OCI-LY7 (cell line): ENCODE measurements around the gene PET100. TPM values are rescaled to one million over a fixed set of nuclear protein-coding genes. Genes with fewer than 3 reads are reported as not detected.

ENCODE experiments used
- BruUV-seq: library from RNA; stranded (reverse); fragments of 400-500 nt; replicated peaks from 2 replicates; lab custom pipeline; 2021; lab: Mats Ljungman, UMichigan
- CTCF ChIA-PET: fragments of 300-600 bp; sonication (Branson Sonifier 250); formaldehyde crosslinking; loops from one replicate; lab custom pipeline; 2022; ENCODE audit warnings: antibody characterized with exemption; ENCODE audit not compliant: unreplicated experiment; lab: Charles Lee
- POLR2A ChIA-PET: fragments of 300-600 bp; sonication (Branson Sonifier 250); formaldehyde crosslinking; loops from one replicate; lab custom pipeline; 2022; ENCODE audit warnings: antibody characterized with exemption; lab: Charles Lee
- DNase-seq: peaks from one replicate; pipeline ENCODE4 v3.0.0-alpha.2; 2015; ENCODE audit warnings: low spot score
- H2AFZ ChIP-seq: fragments of 200-600 bp; sonication (generic), shearing (Covaris generic); 2 replicates; pipeline ENCODE4 v1.6.1; 2014; ENCODE audit warnings: mild to moderate bottlenecking, antibody characterized with exemption, low read length, moderate library complexity
- H3K27ac ChIP-seq: fragments of 200-600 bp; sonication (generic); 2 replicates; pipeline ENCODE4 v1.5.1; 2014; ENCODE audit warnings: mixed run types, low read depth, mild to moderate bottlenecking, moderate library complexity, low read length, inconsistent platforms; ENCODE audit not compliant: poor library complexity, severe bottlenecking
- H3K36me3 ChIP-seq: fragments of 200-600 bp; sonication (generic); 2 replicates; pipeline ENCODE4 v1.6.1; 2014; ENCODE audit warnings: mild to moderate bottlenecking, antibody characterized with exemption, low read length, moderate library complexity, mixed read lengths; ENCODE audit not compliant: insufficient read depth
- H3K4me1 ChIP-seq: fragments of 200-600 bp; sonication (generic); 2 replicates; pipeline ENCODE4 v1.5.1; 2014; ENCODE audit warnings: mild to moderate bottlenecking, low read length; ENCODE audit not compliant: insufficient read depth, poor library complexity, severe bottlenecking
- H3K4me2 ChIP-seq: fragments of 200-600 bp; sonication (generic); 2 replicates; pipeline ENCODE4 v1.6.1; 2014; ENCODE audit warnings: mild to moderate bottlenecking, low read length
- H3K4me3 ChIP-seq: fragments of 200-600 bp; sonication (generic); 2 replicates; pipeline ENCODE4 v1.5.1; 2014; ENCODE audit warnings: mild to moderate bottlenecking, low read depth, low read length; ENCODE audit not compliant: poor library complexity, severe bottlenecking
- H3K79me2 ChIP-seq: fragments of 200-600 bp; sonication (generic); 2 replicates; pipeline ENCODE4 v1.6.1; 2016; ENCODE audit warnings: low read depth, mild to moderate bottlenecking, low read length, moderate library complexity, mixed read lengths; ENCODE audit not compliant: insufficient read depth
- H3K9me2 ChIP-seq: fragments of 200-600 bp; sonication (generic); 2 replicates; pipeline ENCODE4 v1.6.1; 2016; ENCODE audit warnings: mild to moderate bottlenecking, low read length, mixed read lengths; ENCODE audit not compliant: insufficient read depth
- H3K9me3 ChIP-seq: fragments of 200-600 bp; sonication (generic); 2 replicates; pipeline ENCODE4 v1.6.1; 2014; ENCODE audit warnings: mild to moderate bottlenecking, mixed run types, low read length, mixed read lengths
- H4K20me1 ChIP-seq: fragments of 200-600 bp; sonication (generic); 2 replicates; pipeline ENCODE4 v1.6.1; 2014; ENCODE audit warnings: mild to moderate bottlenecking, antibody characterized with exemption, low read length, moderate library complexity, mixed read lengths; ENCODE audit not compliant: insufficient read depth
- CTCF ChIP-seq: fragments of 200-600 bp; sonication (generic); conservative IDR thresholded peaks from 2 replicates; pipeline ENCODE4 v1.5.1; 2014; ENCODE audit warnings: mild to moderate bottlenecking, antibody characterized with exemption, low read length, moderate library complexity, mixed read lengths
- EZH2phosphoT487 ChIP-seq: fragments of 200-600 bp; sonication (generic); IDR thresholded peaks from 2 replicates; pipeline ENCODE4 v1.6.1; 2018; ENCODE audit warnings: low read depth, borderline replicate concordance, mild to moderate bottlenecking, mixed run types, antibody characterized with exemption, low read length, moderate library complexity, mixed read lengths
- intact Hi-C: fragments of 100-400 bp; cut with micrococcal nuclease; formaldehyde crosslinking; loops from one replicate; pipeline ENCODE4 v1.10.0; 2022; ENCODE audit not compliant: unreplicated experiment
- total RNA-seq, 2 experiments: library from RNA; depleted of rRNA in 1 of 2; stranded (reverse); fragments of >200 nt in 1 of 2; shearing (Covaris generic) in 1 of 2; gene quantifications; 2 replicates each; pipeline ENCODE4 v1.2.3, GENCODE V29; 2014 to 2022

The PET100 gene
- total RNA-seq, 2 experiments from 2014 or later: 48.8 to 118 TPM

DNA sequence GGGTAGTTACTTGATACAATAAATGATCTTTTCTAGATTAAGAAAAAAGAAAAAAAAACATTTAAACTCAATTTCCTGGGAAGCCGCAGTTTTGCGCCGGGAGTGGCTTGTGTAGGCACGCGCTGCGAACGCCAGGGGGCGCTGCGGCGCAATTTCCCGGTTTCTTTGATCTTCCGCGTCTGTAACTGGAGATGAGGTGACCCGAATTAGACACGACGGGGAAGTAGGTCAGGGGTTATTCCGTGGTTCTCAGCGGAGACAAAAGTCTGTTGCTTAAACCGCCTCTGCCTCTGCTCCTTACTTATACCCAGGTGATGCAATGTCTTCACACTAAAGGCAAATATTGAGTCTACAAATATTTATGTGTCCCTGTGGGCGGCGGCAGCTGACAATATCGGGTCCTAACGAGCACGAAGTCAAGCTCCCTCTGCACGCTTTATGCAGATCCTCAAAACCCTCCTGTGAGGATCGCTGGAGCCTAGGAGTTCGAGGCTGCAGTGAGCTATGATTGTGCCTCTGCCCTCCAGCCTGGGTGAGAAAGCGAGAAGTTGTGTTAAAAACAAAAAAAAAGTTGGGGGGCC lies 22.6 kb downstream of the PET100 start:
- CTCF ChIA-PET: interaction anchor here (0.6 to 1.2 kb wide), 2 partner anchors 8 to 47 kb away, joined by 3 read pairs; no protein-coding TSS in a partner anchor
- Histone ChIP-seq H3K4me1 (peaks cover 4% of the 10 kb centered on the region), H2AFZ (peak overlapping the region; percentile 96), H3K27ac (no peak overlapping the region), H4K20me1 (no peaks in the 10 kb centered on the region), H3K4me3 (peak overlapping the region; percentile 51), H3K4me2 (peak overlapping the region; percentile 70), H3K79me2 (no peaks in the 10 kb centered on the region), H3K9me2 (no peaks in the 10 kb centered on the region), H3K9me3 (no peaks in the 10 kb centered on the region), H3K36me3 (no peaks in the 10 kb centered on the region)
- no TSS peak for BruUV-seq
- POLR2A ChIA-PET: no interaction called here
- peak; percentile 81 for DNase-seq
- intact Hi-C loops: loop anchor here (1.0 kb wide), 2 partner anchors 28 to 147 kb away; partner anchors contain the start of gene TRAPPC5
- TF ChIP-seq EZH2phosphoT487 (no peak), CTCF (peak; percentile 98)

DNA sequence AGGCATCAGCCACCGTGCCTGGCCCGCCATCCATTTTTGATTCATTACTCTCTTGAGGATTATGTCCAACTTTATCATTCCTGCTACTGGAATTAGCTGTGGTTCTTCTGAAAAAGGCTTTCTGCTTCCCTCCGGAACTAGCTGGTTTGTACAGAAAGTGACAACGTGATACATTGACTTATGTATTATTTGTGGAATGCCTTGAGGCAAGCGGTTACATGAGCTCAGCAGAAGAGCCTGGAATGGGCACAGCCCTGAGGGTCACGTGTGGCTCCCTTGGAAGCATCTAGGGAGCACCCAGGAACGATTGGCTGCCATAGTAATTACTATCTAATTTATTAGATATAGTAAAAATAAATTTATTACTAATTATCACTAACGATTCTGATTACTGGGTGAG lies 24.8 kb downstream of the PET100 start:
- H4K20me1 ChIP-seq: no peaks in the 10 kb centered on the region
- POLR2A ChIA-PET: interaction anchor here (0.5 kb wide), 1 partner anchor 13 kb away, joined by 4 read pairs; no protein-coding TSS in a partner anchor

More for the DNA sequence above, 24.8 kb downstream of the PET100 start:
- peaks cover 12% of the 10 kb centered on the region for H3K4me1 ChIP-seq
- H3K27ac ChIP-seq: no peak overlapping the region
- no peaks in the 10 kb centered on the region for H3K9me2 ChIP-seq
- H3K36me3 ChIP-seq: no peaks in the 10 kb centered on the region
- no peak overlapping the region for H3K4me2 ChIP-seq
- no TSS peak for BruUV-seq
- no peak overlapping the region for H2AFZ ChIP-seq
- no peaks in the 10 kb centered on the region for H3K9me3 ChIP-seq
- intact Hi-C loops: no loop called here
- no peaks in the 10 kb centered on the region for H3K79me2 ChIP-seq
- no peak for DNase-seq
- CTCF ChIA-PET: no interaction called here
- H3K4me3 ChIP-seq: no peak overlapping the region
- TF ChIP-seq EZH2phosphoT487: no peak
- TF ChIP-seq CTCF: no peak
